ENCODE results near the gene SLC7A6OS.

SLC7A6OS gene

DNA sequence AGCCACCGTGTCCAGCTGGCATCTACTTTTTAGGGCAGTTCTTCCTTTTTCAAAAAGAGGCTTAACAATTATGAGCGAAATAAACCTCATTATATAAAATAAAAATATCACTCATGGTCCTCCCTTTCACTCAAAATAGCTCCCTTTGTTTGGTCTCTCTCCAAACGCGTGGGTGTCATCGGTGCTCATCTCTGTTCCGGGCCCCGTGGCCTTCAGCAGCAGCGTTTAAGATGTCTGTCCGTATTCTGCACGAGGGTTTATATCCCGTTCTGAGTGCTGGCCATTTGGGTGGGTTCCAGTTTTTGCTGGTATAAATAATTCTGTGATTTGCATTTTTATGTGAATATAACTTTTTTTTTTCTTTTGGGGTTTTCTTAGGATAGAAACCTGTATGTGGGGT is 33.5 kb upstream of the SLC7A6OS start:
- FAIRE-seq, result no peak
- no peak for DNase-seq (ENCODE audit: low spot score)

DNA sequence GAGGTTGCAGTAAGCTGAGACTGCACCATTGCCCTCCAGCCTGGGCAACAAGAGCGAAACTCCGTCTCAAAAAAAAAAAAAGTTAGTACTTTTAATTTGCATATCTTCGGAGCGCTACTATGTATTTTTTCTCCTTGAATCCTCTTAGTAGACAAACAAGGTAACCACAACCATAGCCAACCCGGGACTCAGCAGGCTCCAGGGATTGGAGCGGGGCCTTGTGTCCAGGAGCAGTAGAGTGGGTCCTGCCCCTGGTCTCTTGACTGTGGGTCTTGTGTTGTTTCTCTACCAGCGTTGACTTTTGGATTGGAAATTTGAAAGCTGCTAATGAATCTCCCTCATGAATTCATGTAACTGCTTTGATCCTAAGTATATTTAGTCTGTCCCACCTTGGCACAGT is 32.4 kb upstream of the SLC7A6OS start:
- no peak for FAIRE-seq
- no peak for DNase-seq (ENCODE audit: low spot score)

DNA sequence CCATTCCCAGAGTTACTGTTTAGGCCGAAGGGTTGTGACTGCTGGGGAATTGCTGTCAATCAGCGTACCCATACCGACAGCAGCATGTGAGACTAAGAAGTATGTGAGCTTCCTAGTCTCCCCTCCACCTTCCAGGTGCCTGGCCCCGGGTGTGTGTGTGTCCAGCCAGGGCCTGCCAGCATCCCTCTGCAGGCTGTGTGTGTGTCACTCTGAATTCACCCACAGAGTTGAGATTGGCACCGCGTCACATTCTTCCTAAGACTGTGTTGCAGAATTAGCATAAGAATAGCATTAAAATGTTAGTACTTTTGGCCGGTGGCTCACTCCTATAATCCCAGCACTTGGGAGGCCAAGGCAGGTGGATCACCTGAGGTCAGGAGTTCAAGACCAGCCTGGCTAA is 31.9 kb upstream of the SLC7A6OS start:
- FAIRE-seq, result no peak

DNA sequence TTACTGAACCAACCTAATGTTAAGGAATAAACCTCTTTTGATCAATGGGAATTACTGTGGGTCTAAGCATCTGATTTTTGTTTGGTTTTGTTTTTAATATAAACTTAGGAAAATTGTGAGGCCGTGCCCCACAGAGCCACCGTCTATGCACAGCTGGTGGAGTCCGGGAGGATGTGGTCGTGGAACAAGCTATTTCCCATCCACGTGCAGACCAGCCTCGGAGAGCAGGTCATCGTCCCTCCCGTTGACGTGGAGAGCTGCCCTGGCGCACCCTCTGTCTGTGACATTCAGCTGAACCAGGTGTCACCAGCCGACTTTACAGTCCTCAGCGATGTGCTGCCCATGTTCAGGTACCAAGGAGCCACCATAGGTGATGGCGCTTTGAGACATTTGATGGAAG is 28.5 kb upstream of the SLC7A6OS start:
- DNase-seq (ENCODE audit: low spot score) (no peak), FAIRE-seq (no peak)

More for the DNA sequence above, 31.9 kb upstream of the SLC7A6OS start:
- no peak for DNase-seq (ENCODE audit: low spot score)

DNA sequence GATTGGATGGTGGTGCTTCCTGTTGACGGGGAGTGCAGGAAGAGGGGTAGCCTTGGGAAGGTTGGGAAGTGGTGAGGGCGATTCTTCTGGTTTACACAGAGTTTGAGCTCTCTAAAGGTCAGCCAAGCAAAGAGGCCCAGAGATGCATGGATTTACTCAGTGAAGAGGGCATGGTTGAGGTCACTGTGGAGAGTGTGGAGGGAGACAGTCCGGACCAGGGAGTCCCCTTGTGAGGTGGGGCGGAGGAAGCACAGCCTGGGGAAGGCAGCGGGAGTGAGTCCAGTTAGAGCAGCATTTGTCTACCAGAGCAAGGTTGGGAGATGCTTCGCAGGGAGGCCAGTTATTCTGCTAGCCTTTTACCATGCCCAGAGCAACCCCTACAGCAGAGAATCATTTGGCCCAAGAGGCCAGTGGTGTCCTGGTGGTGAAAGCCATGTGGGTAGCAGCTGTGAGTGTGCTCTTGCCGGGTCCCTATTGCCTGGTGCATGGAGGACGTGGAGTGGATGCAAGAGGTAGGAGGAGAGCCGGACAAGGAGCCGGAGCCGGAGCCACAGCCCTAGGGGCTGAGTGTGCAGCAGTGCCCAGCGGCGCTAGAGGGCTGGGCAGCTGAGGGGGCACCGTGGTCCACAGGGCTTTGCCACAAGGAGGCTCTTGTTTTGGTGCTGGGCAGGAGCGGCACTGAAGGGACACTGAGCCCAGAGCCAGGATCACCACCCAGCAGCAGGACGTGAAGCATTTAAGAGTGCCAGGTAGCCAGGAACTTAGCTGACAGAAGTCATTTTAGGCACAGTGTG is 27.8 kb upstream of the SLC7A6OS start:
- DNase-seq (ENCODE audit: low spot score) (no peak), FAIRE-seq (no peak)

DNA sequence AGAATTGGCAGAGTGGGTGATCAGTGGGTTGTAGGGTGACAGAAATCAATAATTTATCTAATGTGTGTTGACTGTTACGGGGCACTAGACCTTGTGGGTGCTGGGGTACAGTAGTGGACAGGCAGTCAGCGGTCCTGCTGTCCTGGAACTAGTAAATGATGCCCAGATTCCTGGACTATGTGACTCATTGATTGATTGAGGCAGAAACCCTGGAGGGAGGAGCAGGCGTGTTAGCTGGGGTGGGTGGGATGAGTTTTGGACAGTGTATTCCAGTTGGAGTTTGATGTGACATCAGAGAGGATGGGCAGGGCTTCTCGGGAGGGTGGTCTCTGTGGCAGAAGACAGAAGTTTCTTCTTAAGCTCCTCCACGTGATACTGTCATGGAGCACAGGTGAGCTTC is 24.4 kb upstream of the SLC7A6OS start:
- FAIRE-seq (no peak), DNase-seq (ENCODE audit: low spot score) (no peak)

DNA sequence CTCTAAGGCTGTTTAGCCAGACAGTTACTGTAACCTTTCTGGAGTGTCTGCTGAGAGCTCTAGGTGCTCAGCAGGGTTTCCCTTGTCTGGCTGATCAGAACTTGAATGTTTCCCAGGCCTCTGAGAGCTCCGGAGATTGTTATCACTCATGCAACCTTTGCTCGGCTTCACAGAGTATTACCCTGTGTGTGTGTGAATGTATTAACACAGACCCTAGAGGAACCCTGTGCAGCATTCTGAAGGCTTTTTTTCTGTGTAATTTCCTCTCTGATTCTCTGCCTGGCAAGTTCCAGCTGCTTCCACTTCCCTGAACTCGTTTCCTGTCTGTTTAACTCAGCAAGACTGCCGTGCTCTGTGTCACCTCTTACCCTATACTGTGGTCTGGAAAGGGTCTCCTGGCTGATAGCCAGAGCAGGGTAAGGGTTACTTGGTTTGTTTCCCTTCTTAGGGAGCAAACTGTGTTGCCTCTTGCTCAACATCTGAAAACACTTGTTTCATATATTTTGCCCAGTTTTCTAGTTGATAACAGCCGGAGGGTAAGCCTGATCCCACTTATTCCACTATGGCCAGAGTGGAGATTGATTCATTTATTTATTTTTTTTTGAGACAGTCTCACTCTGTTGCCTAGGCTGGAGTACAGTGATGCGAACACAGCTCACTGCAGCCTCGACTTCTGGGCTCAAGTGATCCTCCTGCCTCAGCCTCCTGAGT is 21.8 kb upstream of the SLC7A6OS start:
- DNase-seq (ENCODE audit: low spot score) (no peak), FAIRE-seq (no peak)

DNA sequence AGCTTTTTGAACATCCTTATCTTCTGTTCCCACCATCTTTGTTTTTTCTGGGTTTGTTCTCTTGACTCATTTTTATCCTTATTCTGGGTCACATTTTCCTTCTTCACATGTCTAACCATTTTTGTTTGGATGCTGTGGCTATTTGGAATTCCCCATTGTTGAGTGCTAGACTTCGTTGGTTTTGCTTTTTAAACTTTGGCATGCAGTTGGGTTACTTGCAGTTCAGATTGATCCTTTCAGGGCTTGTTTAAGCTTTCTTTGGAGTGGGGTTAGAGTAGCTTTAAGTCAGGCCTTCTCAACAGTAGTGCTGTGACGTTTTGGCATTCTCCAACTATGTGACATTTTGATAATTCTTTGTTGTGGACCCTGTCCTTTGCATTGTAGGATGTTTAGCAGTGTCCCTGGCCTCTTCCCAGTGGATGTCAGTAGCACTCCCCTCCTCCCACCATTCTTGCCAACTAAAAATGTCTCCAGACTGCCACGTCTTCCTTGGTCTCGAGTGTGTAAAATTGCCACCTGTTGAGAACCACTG is 21.2 kb upstream of the SLC7A6OS start:
- FAIRE-seq, result no peak
- DNase-seq (ENCODE audit: low spot score), result no peak

DNA sequence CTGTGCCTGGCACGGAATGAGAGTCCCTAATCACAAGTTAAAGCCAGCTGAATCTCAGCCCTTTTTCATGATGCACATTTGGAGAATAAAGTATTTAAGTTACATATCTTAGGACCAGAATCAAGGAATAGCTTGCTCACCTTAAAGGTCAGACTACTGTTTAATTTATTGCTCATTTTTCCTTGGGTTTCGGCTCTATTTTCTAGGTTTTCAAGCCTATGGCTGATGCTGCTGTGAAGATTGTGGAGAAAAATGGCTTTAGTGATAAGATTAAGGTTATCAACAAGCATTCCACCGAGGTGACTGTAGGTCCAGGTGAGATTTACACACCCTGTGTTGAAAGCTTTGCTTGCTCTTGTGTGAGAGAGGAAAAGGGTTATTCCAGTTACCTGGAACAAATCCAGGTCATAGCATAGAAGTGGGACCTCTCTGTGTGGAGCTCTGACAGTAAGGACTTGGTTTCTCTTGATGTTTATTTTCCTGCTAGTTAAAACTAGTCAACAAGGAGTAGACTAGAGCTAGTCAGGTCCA is 18.2 kb upstream of the SLC7A6OS start:
- FAIRE-seq (no peak), DNase-seq (ENCODE audit: low spot score) (no peak)

DNA sequence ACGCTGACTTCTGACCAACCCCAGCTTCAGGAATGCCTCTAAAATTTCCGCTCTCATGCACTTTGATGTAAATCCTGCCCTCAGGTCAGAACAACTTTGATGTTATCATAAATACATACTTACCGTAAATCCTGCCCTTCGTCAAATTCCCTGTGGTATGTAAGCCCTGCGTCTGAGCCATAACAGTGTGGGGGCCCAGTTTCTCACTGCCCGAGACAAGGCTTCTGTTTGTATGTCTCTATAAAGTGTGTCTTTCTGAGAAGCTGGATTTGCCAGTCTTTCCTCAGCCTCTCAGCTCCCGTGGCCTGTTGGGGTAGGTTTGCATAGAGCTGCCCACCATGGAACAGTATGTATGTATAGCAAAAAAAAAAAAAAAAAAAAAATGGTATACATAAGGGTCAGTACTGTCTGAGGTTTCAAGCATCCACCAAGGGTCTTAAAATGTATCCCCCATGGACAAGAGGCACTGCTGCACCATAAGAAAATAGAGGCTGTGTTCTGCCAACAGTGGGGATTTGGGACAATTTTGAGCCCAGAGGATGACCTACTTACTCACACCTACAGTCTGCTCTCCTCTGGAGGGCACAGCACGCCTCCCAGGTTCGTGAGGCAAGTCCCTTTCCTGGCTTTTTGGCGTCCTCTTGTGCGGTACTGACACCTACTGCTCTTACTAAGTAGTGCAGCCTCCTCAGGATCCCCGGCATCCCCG is 17.6 kb upstream of the SLC7A6OS start:
- DNase-seq (ENCODE audit: low spot score) (peak; percentile 72), FAIRE-seq (peak; percentile 25)

DNA sequence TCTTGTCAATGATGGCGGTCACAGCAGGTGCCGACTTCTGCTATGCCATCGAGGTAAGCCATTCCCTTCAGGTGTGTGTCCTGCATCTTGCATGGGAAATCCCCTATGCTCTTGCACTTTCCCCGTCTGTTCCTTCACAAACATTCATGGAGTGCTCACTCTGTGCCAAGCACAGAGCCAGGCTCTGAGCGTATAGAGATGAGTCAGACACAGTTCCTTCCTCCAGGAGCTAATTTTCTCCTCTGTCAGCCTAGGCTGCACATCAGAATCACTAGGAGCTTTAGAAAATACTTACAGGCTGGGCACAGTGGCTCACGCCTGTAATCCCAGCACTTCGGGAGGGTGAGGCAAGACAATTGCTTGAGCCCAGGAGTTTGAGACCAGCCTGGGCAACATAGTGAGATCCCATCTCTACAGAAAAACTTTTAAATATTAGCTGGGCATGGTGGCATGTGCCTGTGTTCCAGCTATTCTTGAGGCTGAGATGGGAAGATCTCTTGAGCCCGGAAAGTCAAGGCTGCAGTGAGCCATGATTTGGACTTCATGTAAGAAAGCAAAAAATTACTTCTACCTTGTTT is 14.1 kb upstream of the SLC7A6OS start:
- no peak for DNase-seq (ENCODE audit: low spot score)
- FAIRE-seq, result no peak

DNA sequence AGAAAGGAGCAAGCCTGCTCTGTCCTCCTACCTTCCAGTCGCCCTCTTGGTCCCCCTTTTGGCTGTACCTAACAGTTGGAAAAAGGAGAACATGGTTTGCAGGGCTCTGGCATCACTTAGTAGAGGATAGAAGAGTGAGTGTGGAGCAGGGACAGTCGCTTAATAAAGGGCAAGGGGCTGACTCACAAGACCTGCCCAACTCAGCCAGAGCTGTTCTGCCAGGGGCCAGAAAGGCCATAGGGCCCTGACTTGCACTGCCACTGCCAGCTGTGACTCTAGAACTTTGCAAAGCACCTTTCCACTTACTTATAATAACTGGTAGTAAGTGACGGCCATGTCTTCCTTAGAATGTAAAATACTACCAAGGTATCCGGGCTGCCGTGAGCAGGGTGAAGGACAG is 13.6 kb upstream of the SLC7A6OS start:
- FAIRE-seq (no peak), DNase-seq (ENCODE audit: low spot score) (no peak)

DNA sequence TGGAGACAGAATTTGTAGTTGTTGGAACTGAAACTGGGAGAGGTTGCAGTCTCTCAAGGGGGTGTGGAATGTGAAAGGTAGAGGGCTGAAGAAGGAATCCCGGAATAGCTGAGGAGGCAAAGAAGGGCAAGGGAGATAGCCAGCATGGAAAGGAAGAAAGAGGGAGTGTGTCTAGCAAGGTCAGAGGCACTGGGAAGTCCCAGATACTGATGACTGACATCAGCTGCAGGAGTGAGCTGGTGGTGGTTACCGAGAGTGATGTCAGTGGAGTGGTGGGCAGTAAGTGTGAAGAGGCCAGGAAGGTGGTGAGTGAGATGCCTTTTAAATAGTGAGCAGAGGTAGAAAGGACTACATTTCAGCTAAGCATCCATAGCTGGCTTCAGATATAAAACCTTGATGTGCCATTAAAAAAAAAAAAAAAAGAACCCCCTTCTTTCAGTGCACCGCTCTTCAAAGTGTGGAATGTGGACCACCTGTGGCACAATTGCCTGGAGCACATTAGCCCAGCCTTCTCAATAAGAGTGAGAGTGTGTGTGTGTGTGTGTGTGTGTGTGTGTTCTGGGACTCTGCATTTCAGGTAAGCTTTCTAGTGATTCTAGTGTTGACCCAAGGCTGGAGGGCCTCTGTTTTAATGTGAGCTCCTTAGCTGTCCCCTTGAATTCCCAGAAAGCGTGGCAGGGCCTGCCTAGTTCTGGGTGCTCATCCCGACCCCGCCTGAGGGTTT is 8.6 kb upstream of the SLC7A6OS start:
- DNase-seq (ENCODE audit: low spot score), result no peak
- FAIRE-seq, result no peak

DNA sequence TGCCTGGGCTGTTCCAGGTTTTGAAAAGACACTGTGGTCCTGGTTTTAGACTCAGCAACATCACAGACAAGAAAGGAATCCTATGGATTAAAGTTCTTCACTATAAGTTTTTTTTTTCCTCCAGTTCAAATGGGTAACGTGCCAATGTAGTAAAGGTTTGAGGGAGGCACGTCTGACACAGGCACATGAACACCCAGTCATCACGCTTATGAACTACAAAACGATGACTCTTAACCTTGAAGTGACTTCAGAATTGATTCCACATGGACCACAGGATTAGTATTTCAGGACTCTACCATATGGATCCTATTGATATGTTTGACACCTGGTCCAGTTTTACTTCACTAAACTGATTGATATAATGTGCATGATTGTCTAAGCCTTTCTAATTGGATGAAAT is 2.4 kb upstream of the SLC7A6OS start:
- DNase-seq (ENCODE audit: low spot score) (no peak), FAIRE-seq (no peak)

DNA sequence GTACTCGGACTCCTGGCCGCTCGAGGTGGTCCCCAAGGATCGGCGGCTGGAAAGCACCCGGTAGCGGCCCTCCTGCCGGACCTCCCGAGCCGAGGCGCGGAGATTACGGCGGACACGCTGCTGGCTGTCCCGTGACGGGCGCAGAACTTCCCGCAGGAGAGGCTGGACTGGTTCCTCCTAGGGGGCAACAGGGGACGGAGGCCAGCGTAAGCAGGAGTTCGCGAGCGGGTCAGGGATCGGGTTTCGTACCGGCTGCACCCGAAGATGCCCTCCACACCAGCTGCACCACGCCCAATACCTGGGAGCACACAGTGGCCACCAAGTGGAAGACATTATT is 341 bp downstream of the SLC7A6OS start:
- FAIRE-seq (no peak), DNase-seq (ENCODE audit: low spot score) (no peak)

DNA sequence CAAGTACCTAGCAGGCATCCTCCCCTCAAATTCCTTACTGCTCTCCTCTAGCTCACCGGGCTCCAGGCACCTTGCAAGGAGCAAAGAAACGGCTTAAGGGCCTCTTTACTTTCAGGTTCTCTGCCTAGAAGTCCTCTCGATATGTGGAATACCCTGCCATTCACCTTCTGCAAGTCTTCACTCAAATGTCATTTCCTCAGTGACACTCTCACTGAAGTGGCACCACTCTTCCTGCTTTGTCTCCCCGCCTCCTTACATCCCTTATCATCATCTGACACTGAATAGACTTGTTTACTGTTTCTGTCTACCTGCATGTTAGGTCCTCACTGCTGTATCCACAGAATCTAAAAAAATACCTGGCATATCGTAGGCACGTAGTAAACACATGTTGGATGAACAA is 947 bp downstream of the SLC7A6OS start:
- DNase-seq (ENCODE audit: low spot score) (no peak), FAIRE-seq (no peak)

DNA sequence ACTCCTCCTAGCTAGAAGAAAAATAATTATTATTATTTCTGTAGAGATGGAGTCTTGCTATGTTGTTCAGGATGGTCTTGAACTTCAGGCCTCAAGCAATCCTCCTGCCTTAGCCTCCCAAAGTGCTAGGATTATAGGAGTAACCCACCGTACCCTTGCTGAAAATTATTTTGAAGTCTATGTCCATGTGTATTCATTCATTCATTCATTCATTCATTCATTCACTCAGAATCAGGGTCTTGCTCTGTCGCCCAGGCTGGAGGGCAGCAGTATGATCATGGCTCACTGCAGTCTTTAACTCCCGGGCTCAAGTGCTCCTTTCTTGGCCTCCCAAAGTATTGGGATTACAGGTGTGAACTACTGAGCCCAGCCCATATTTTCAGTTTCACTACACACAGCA is 4.1 kb downstream of the SLC7A6OS start:
- DNase-seq (ENCODE audit: low spot score) (no peak), FAIRE-seq (no peak)

DNA sequence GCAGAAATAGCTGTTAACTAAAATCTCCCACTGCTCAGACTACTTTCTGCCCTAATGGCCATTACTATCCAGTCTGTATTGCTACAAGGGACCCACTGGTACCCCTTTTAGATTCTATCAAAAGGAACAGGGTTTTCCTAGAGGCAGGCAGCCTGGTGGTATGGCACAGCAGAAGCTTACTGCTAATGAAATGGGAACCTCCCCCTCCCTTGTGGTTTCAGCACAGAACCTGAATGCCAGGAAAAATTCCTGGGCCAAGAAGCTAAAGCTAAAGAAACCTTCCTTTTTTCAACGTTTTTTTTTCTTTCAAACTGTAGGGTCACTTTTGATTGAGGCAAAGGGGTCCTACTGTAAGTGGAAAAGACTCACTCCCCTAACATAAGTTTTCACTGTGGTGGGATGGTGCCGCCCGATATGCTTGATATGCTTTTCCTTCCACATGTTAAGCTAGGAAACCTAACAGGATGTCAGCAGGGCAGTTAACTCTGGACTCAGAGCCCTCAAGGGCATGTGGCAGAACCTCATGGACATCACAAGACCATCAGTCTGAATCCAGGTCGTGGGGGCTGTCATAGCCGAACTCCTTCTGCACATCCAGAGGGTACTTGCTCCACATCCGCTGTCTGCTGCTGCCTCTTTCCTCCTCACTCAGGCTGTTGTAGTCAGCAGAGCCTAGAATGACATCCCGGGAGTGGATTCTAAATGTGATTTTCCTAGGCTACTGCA is 9.8 kb downstream of the SLC7A6OS start:
- no peak for FAIRE-seq
- no peak for DNase-seq (ENCODE audit: low spot score)

DNA sequence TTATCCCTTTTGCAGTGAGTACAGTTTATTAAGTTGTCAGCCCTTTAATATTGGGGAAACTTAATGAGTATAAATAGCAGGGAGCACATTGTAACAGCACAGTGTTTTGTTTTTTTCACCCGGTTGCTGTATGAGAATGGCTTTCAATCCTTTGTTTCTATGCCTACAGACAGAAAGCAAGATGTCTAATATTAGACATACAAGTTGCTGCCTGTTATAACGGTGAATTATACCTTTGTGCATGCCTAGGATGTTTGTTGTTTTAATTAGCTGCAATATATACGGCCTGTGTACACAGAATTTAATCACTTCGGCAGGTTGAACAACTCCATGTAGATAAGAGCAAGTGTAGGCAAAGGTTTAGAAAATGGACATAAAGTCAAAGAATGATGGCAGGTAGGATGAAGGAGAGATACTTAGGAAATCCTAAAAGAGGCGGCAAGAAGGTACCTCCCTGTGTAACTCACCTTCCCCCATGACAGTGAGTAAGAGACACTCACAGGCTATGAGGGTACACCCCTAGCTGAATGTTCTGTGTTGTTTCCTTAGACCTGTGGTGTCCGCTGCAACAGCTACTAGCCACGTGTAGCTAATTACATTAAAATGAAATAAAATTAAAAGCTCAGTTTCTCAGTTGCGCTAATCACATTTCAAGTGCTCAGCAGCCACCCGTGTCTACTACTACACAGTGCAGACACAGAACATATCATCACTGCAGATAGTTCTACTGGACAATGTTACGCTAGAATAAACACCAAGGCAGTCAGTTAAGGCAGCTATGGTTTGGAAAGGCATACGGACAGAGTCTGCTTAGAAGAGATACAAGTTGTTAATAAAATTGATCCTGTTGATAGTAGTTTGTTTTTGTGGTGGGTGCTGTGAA is 10.9 kb downstream of the SLC7A6OS start:
- no peak for FAIRE-seq
- DNase-seq (ENCODE audit: low spot score), result no peak

Data from RCC 7860 (cell line).